Loucy (cell line): ENCODE measurements around the gene LRRC4C.

ENCODE experiments used
- H2AFZ ChIP-seq: fragments of 200-600 bp; sonication (generic); 2 replicates; pipeline ENCODE4 v1.6.0; 2016; ENCODE audit warnings: antibody characterized with exemption, mild to moderate bottlenecking, low read length, moderate library complexity
- H3F3A ChIP-seq: fragments of 200-600 bp; 2 replicates; pipeline ENCODE4 v1.6.0; 2016; ENCODE audit warnings: antibody characterized with exemption, low read depth, mild to moderate bottlenecking
- H3K27me3 ChIP-seq: fragments of 200-600 bp; sonication (generic); 2 replicates; pipeline ENCODE4 v1.6.1; 2014; ENCODE audit warnings: low read length, mild to moderate bottlenecking; ENCODE audit not compliant: insufficient read depth, poor library complexity, severe bottlenecking
- H3K36me3 ChIP-seq: fragments of 200-600 bp; sonication (generic); 2 replicates; pipeline ENCODE4 v1.6.1; 2016; ENCODE audit warnings: low read length; ENCODE audit not compliant: insufficient read depth
- H3K4me1 ChIP-seq: fragments of 200-600 bp; sonication (generic); 2 replicates; pipeline ENCODE4 v1.5.1; 2014; ENCODE audit warnings: low read length, mild to moderate bottlenecking; ENCODE audit not compliant: insufficient read depth, poor library complexity, severe bottlenecking
- H3K4me2 ChIP-seq: fragments of 200-600 bp; sonication (generic); 2 replicates; pipeline ENCODE4 v1.6.0; 2014; ENCODE audit warnings: antibody characterized with exemption, low read length, low read depth, mild to moderate bottlenecking; ENCODE audit not compliant: poor library complexity, severe bottlenecking
- H3K4me3 ChIP-seq: fragments of 200-600 bp; sonication (generic); 2 replicates; pipeline ENCODE4 v1.5.1; 2014; ENCODE audit warnings: low read length, mild to moderate bottlenecking, mixed read lengths; ENCODE audit not compliant: poor library complexity, severe bottlenecking
- H3K79me2 ChIP-seq: fragments of 200-600 bp; sonication (generic); 2 replicates; pipeline ENCODE4 v1.6.1; 2014; ENCODE audit warnings: low read length; ENCODE audit not compliant: insufficient read depth
- H3K9ac ChIP-seq: fragments of 200-600 bp; sonication (generic); 2 replicates; pipeline ENCODE4 v1.6.0; 2014; ENCODE audit warnings: mild to moderate bottlenecking, low read depth, low read length, moderate library complexity; ENCODE audit not compliant: poor library complexity, severe bottlenecking
- H3K9me2 ChIP-seq: fragments of 200-600 bp; sonication (generic); replicated peaks from 2 replicates; pipeline ENCODE4 v1.6.1; 2016; ENCODE audit warnings: low read depth, low read length, mixed read lengths
- H3K9me3 ChIP-seq: fragments of 200-600 bp; sonication (generic); 2 replicates; pipeline ENCODE4 v1.6.1; 2014; ENCODE audit warnings: mild to moderate bottlenecking, antibody characterized with exemption, low read length, low read depth; ENCODE audit not compliant: insufficient read depth
- H4K20me1 ChIP-seq: fragments of 200-600 bp; sonication (generic); 2 replicates; pipeline ENCODE4 v1.6.0; 2014; ENCODE audit warnings: antibody characterized with exemption, low read length, mild to moderate bottlenecking; ENCODE audit not compliant: insufficient read depth, poor library complexity, severe bottlenecking
- CTCF ChIP-seq: fragments of 200-600 bp; sonication (generic); conservative IDR thresholded peaks from 2 replicates; pipeline ENCODE4 v1.5.1; 2014; ENCODE audit warnings: mild to moderate bottlenecking, antibody characterized with exemption, low read length
- EZH2phosphoT487 ChIP-seq: fragments of 200-600 bp; IDR thresholded peaks from 2 replicates; pipeline ENCODE4 v1.6.1; 2018; ENCODE audit warnings: antibody characterized with exemption, mild to moderate bottlenecking, moderate library complexity, borderline replicate concordance

LRRC4C gene

GRCh38 chr11:41245184-41245583 lies 214.3 kb downstream of the LRRC4C start:
- no peak for TF ChIP-seq CTCF
- TF ChIP-seq EZH2phosphoT487: no peak
- no peaks in the 10 kb centered on the region for H3K27me3 ChIP-seq
- no peak overlapping the region for H3K4me3 ChIP-seq
- no peaks in the 10 kb centered on the region; the same call in 1 of the 2 replicates for H3K9me3 ChIP-seq
- H3K79me2 ChIP-seq: no peaks in the 10 kb centered on the region
- H2AFZ ChIP-seq: no peak overlapping the region
- no peaks in the 10 kb centered on the region for H3K9me2 ChIP-seq
- H4K20me1 ChIP-seq: no peaks in the 10 kb centered on the region
- H3K36me3 ChIP-seq: no peaks in the 10 kb centered on the region
- H3F3A ChIP-seq: no peaks in the 10 kb centered on the region
- no peak overlapping the region for H3K4me2 ChIP-seq
- H3K4me1 ChIP-seq: no peaks in the 10 kb centered on the region
- no peak overlapping the region for H3K9ac ChIP-seq

GRCh38 chr11:41237382-41237781 lies 222.1 kb downstream of the LRRC4C start:
- Histone ChIP-seq H3F3A (no peaks in the 10 kb centered on the region), H2AFZ (no peak overlapping the region), H3K9ac (no peak overlapping the region)

GRCh38 chr11:41235668-41236067 lies 223.8 kb downstream of the LRRC4C start:
- no peaks in the 10 kb centered on the region for H3K9me3 ChIP-seq
- no peaks in the 10 kb centered on the region for H3F3A ChIP-seq

More at GRCh38 chr11:41237382-41237781, 222.1 kb downstream of the LRRC4C start:
- Histone ChIP-seq H3K4me2 (no peak overlapping the region), H4K20me1 (no peaks in the 10 kb centered on the region), H3K36me3 (no peaks in the 10 kb centered on the region), H3K4me3 (no peak overlapping the region), H3K9me2 (no peaks in the 10 kb centered on the region), H3K4me1 (no peaks in the 10 kb centered on the region), H3K9me3 (no peaks in the 10 kb centered on the region), H3K27me3 (no peaks in the 10 kb centered on the region), H3K79me2 (no peaks in the 10 kb centered on the region)
- no peak for TF ChIP-seq EZH2phosphoT487
- no peak for TF ChIP-seq CTCF

More at GRCh38 chr11:41235668-41236067, 223.8 kb downstream of the LRRC4C start:
- Histone ChIP-seq H2AFZ (no peak overlapping the region), H3K9me2 (no peaks in the 10 kb centered on the region), H3K4me2 (no peak overlapping the region), H3K9ac (no peak overlapping the region), H3K4me1 (no peaks in the 10 kb centered on the region), H3K4me3 (no peak overlapping the region), H3K79me2 (no peaks in the 10 kb centered on the region), H3K36me3 (no peaks in the 10 kb centered on the region), H3K27me3 (no peaks in the 10 kb centered on the region), H4K20me1 (no peaks in the 10 kb centered on the region)
- TF ChIP-seq EZH2phosphoT487 (no peak), CTCF (no peak)
